Central memory CD8-positive, alpha-beta T cell (primary cell): ENCODE data around the gene SELENOF.
"Not testable (repeated sequence)": the region's sequence is repeated elsewhere in the genome, so short reads cannot be mapped to it uniquely, and the experiment has no call there.

Experiments used
- ATAC-seq: fragments of 150-1000 bp; cut with Tn5 transposase; replicated peaks from 2 replicates; pipeline ENCODE4 v1.10.0; 2022; ENCODE audit warnings: mild to moderate bottlenecking, moderate FRiP score, moderate number of reproducible peaks; ENCODE audit not compliant: poor library complexity, severe bottlenecking; ENCODE audit errors: extremely low read depth
- DNase-seq, 2 donors: peaks; one replicate each; pipeline ENCODE4 v3.0.0; 2021; ENCODE audit warnings: low spot score in 2 of 2
- H3K27ac Mint-ChIP-seq: one replicate; pipeline ENCODE4 v1.8.0; 2022; ENCODE audit warnings: low read depth, mild to moderate bottlenecking, moderate library complexity, mixed read lengths
- H3K27me3 Mint-ChIP-seq: one replicate; pipeline ENCODE4 v1.8.0; 2022; ENCODE audit warnings: mixed read lengths
- H3K36me3 Mint-ChIP-seq: one replicate; pipeline ENCODE4 v1.8.0; 2022; ENCODE audit warnings: mild to moderate bottlenecking, moderate library complexity, mixed read lengths; ENCODE audit not compliant: insufficient read depth
- H3K4me1 Mint-ChIP-seq: one replicate; pipeline ENCODE4 v1.8.0; 2022; ENCODE audit warnings: mixed read lengths
- H3K4me3 Mint-ChIP-seq: one replicate; pipeline ENCODE4 v1.8.0; 2022; ENCODE audit warnings: mild to moderate bottlenecking, moderate library complexity, mixed read lengths
- H3K9me3 Mint-ChIP-seq: one replicate; pipeline ENCODE4 v1.8.0; 2022; ENCODE audit warnings: mixed read lengths

Gene SELENOF

GRCh38 chr1:86817246-86817826 lies 96.6 kb downstream of the SELENOF start:
- not testable (repeated sequence) for H3K4me1 Mint-ChIP-seq, H3K27ac Mint-ChIP-seq, H3K9me3 Mint-ChIP-seq, ATAC-seq, H3K4me3 Mint-ChIP-seq, H3K36me3 Mint-ChIP-seq, DNase-seq
- H3K27me3 Mint-ChIP-seq = peaks cover 34% of the 10 kb centered on the region

GRCh38 chr1:86814118-86814517 lies 99.8 kb downstream of the SELENOF start:
- H3K36me3 Mint-ChIP-seq, H3K27ac Mint-ChIP-seq, H3K4me3 Mint-ChIP-seq, H3K9me3 Mint-ChIP-seq, H3K4me1 Mint-ChIP-seq, DNase-seq, ATAC-seq: not testable (repeated sequence)
- H3K27me3 Mint-ChIP-seq = peaks cover 30% of the 10 kb centered on the region
